T-helper 2 cell (primary cell): ENCODE data around the gene PLB1.

Experiments
- DNase-seq, 5 experiments: peaks; one replicate each; pipeline versions ENCODE4 v3.0.0 to v3.0.0-alpha.2; 2012 to 2022
- total RNA-seq, 2 donors: gene quantifications; one replicate each; lab custom pipeline; 2026; lab: John Stamatoyannopoulos, UW

PLB1 gene
- total RNA-seq = 5.0 to 9.7 reads per million in 2 donors

- no peak for DNase-seq
Observed at GRCh38 chr2:28495551-28496250, at the start of gene PLB1. Gene PLB1 (plus strand): TSS chr2:28496060. CDS start chr2:28496115, 55 bp downstream.

- DNase-seq = no peak
Observed at GRCh38 chr2:28446531-28446930, 49.3 kb upstream of the PLB1 start.

- no peak for DNase-seq
Observed at GRCh38 chr2:28447086-28447485, 48.8 kb upstream of the PLB1 start.

DNA sequence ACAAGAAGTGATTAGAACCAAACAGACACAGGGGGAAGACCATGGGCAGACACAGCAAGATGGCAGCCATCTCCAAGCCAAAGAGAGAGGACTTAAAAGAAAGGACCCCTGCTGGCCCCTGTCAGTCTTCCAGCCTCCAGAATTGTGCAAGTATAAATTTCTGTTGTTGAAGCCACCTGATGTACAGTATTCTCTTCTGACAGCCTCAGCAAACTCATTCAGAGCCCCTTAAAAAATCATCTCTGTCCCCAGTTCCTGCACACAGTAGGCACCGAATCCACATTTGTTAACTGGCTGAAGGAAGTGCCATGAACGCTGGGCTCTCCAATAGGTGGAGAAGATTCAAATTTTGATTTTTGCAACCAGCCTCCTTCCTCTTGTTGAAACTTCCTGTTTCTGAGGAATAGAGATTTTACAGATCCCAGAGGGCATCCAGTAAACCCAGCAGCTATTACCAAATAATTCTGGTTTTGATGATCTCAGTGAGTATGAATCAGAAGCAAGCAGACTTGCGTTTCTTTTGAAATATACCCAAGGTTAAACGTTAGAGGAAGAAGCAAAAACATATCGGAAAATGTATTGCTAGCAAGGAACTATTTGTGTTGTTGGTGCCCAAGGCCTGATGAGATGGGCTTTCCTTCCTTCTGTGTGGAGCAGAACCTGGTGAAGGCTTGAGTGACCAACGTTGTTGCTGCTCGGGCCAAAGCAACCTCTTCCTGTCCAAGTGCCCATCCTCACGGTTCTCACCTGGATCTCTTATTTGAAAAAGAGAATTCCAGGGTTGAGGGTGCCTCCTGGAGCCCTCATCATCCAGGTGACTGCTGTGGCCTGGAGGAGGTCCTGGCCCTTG, 47.7 kb upstream of the PLB1 start:
- DNase-seq = peak in 1 of 5 experiments; percentile 27

DNA sequence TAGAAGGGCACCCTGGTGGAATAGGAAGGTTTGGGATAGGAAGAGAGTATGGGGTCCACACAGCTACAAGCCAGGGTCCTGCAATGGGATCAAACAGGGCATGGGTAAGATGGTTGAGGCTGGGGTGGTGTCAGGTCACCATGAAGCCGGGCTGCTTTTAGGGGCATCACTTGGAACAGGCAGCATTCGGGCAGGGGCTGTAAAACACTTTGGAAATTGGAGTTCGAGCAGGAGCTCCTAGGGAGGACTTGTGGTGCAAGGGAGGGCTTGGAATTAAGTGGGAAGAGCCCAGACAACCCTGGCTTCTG, 47.1 kb upstream of the PLB1 start:
- DNase-seq = no peak

GRCh38 chr2:28449126-28449487, 46.8 kb upstream of the PLB1 start:
- DNase-seq = no peak

DNA sequence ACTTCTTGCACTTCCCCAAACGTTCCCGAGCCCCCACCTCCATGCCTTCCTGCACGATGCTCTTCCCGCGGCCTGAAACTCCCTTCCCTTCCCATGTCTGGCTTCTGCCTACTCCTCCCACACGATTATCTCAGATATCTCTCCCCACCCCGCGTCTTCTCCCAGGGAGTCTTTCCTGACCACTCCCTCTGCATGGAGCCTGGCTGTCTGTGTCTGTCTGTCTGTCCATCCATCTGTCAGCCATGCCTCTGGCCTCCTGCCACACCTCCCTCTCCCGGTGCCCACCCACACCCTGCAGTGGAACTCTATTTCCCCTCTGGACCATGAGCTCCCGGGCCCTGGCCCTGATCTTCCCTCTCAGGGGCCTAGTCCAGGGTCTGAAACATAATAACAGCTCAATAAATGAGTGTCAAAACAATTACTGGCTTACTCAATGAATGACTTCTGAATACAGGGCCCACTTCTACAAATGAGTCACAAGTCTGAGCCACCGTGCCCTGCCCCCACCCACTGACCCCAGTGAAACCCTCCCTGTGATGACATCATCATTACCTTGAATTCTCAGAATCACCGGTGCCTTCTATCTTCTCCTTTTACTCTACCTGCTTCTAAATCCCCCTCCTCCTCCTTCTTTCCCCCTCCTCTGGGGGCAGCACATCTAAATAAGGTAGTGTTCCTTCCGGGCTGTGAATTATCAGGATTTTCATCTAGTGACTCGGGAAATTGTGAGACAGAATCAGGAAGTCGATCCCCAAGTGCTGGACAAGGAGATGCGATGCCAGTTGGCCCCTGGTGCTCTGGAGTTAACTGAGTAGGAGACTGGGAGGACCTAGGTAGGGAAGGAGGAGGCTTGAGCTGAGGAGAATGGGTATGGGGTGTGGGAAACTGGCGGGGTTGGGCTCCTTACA, 46.1 kb upstream of the PLB1 start:
- peak in 2 of 5 experiments; percentile 74 to 87 for DNase-seq

- DNase-seq = no peak
Observed at GRCh38 chr2:28450901-28451565, 44.8 kb upstream of the PLB1 start.

- DNase-seq = no peak
Observed at GRCh38 chr2:28451793-28452533, 43.9 kb upstream of the PLB1 start.

GRCh38 chr2:28452534-28453081, 43.3 kb upstream of the PLB1 start:
- peak; percentile 51 to 66 (median 65) for DNase-seq

GRCh38 chr2:28453396-28453795, 42.5 kb upstream of the PLB1 start:
- no peak for DNase-seq

DNA sequence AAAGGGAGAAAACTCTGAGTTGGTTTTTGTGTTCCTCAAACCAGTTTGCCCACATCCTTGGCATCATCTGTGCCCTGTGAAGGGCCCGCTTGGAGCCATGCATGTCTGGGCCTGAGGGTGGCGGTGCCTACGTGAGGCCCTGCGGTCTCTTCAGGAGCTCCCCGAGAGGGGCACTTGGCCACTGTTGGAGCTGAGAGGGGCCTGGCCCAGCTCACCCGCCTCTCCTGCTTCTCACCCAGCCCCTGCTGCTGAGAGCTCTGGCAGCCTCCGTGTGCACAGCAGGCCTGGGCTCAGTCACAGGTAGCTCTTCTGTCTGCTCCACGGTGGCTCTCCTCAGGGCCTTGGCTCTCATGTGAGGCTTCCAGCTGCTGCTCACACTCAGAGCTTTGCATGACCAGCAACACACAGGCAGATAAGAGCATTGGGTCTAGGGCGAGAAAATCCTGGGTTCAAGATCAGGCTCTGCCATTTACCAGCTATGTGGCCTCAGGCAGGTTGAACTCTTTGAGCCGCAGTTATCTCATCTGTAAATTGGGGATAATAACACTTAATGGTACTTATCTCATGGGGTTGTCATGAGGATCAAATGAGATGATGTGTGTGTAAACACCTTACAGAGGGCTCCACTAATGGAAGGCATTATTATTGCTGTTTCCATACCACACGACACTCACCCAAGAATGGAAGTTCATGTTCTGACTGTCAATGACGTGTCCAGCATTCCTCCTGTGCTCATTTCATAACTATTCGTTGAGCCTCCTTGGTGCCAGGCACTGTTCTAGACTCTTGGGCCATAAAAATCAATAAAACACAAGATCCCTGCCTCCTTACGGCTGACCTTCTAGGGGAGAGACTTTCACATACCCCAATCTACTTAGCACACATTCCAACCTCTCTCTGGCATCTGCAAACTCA, 41.6 kb upstream of the PLB1 start:
- DNase-seq = no peak

- DNase-seq = no peak
Observed at GRCh38 chr2:28457237-28457636, 38.6 kb upstream of the PLB1 start.

DNA sequence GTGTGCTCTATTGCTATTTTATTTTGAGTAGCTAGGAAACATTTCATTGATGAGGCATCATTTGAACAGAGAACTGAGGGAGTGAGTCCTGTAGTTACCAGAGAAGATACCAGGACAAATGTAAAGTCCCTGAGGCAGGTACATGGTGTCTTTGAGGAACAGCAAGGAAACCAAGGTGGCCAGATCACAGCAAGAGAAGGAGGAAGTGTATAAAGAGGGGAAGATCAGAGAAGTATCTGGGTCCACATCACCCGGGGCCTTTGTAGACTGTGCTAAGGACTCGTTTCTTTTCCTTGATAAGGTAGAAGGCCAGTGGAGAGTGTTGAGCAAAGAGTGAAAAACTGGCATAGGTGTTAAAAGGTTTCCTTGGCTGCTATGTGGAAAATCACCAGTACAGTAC, 34.8 kb upstream of the PLB1 start:
- DNase-seq = no peak

DNA sequence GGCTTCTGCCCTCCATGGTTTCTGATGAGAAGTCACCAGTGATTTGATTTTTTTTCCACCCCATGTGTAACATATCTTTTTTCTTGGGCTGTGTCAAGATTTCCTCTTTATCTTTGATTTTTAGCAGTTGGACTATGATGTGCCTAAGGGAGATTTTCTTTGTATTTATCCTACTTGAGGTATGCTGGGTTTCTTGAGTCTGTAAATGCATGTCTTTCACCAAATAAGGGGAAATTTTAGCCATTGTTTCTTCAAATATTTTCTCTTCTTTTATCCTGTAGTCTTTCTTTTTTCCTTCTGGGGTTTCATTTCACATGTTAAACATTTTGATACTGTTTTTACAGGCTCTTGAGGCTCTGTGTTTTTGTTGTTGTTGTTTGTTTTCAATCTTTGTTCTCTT, 33.7 kb upstream of the PLB1 start:
- DNase-seq = no peak

DNA sequence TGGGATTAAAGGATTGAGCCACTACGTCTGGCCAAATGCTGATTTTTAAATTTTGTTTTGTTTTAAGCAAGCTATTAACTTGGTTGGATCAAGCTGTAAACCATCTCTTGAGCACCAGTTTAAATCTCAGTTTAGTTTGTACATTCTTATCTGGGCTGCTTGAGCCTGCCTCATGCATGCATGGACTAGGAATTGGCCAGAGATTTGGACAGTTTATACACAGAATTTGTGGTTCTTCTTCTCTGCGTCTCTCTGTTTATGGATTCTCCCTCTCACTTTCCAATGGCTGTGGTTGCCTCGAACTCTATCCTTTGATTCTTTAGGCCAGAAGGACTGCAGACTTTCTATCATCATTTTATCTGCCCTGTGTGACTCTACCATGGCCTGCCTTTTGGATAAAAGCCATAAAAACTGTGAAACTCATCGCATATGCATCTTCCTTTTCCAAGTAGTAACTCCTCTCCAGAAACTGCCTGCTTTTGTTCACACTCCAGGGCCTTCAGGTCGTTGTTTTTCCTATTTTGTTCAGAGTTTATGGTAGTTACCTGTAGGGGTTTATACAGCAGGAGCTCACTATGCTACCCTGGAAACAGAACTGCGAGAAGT, 32.5 kb upstream of the PLB1 start:
- DNase-seq = no peak

DNA sequence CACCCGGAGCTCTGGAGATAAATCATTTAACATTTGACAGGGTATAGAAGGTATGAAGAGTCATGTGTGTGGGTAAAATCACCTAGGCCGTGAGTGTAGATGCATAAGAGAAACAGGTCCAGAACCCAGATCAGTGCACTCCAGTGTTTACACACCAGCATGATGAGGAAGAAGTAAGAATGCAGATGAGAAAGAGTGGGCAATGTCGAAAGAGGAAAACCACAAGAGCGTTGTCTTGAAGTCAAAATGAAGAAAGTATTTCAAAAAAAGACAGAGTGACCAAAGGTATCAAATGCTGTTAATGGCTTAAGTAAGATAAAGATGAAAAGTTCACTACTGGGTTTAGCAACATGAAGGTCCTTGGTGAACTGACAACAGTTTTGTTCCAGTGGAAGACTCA, 32.0 kb upstream of the PLB1 start:
- DNase-seq = no peak

GRCh38 chr2:28465148-28465885, 30.5 kb upstream of the PLB1 start:
- DNase-seq = peak in 1 of 5 experiments; percentile 83

DNA sequence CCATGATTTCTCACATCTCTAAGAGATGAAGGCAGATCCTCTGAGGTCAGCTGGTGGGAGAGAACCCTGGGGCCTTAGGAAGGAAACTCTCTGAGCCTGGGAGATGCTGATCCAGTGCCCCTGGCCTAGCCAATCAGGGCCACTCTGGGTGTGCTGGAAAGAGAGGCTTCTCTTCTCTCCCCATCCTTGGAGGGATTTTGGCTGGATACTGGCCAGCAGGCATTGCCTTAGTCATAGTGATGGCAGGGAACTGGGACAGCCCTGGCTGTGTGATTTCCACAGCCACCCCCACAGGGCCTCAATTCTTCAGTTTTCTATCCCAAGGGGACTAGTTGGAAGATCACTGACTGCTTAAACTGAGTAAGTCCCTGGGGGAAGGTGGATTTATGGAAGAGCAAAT, 26.6 kb upstream of the PLB1 start:
- no peak for DNase-seq
